HG03354 (cell line): ENCODE measurements around the gene R3HDM2.
"Not testable (repeated sequence)": the region's sequence is repeated elsewhere in the genome, so short reads cannot be mapped to it uniquely, and the experiment has no call there.

Experiments used
- ATAC-seq: cut with Tn5 transposase; IDR thresholded peaks from one replicate; pipeline ENCODE4 v1.9.1; 2021; ENCODE audit warnings: mild to moderate bottlenecking; ENCODE audit not compliant: unreplicated experiment, poor library complexity, severe bottlenecking

Gene R3HDM2

DNA sequence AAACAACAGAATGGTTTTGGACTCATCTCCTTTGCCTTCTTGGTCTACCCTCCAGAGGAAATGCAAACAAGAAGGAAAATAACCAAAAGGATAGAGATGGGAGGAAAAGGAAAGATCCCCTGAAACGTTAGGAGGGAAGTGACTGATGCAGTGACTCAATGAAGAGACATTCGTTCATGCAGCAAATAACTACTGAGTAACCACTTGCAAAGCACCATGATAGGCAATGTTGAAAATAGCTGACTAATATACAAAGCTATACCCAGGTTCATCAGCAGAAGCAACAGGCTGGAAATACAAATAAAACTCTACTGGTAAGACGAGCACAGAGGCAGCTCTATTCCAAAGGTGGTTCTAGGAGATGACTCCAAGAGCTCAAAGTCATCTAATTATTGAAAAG lies 41.8 kb downstream of the R3HDM2 start:
- no peak for ATAC-seq

DNA sequence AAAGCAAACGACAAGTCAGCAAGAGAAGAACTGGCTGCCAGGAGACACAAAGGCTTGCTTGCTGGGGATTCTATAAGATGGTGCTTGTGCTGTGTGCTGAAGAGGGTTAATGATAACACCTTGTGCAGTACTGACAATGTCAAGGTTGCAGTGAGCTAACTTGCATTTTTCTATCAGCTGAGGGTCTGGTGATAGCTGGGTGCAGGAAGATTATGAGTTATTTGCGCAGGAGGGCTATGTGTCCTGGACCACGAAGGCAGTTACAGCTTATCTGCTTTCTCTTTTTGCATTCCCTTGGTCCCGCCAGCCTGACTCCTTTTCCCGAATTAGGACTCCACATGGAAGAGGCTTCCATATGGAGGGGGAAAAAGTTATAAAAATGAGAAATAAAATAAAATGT lies 42.4 kb downstream of the R3HDM2 start:
- no peak for ATAC-seq

DNA sequence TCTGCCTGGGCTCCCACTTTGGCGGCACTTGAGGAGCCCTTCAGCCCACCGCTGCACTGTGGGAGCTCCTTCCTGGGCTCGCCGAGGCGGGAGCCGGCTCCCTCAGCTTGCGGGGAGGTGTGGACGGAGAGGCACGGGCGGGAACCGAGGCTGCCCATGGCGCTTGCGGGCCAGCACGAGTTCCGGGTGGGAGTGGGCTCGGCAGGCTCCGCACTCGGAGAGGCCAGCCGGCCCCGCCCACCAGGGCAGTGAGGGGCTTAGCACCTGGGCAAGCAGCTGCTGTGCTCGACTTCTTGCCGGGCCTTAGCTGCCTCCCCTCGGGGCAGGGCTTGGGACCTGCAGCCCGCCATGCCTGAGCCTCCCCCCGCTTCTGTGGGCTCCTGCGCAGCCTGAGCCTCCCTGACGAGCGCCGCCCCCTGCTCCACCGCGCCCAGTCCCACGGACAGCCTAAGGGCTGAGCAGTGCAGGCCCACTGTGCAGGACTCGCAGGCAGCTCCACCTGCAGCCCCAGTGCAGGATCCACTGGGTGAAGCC lies 44.6 kb downstream of the R3HDM2 start:
- no peak for ATAC-seq

DNA sequence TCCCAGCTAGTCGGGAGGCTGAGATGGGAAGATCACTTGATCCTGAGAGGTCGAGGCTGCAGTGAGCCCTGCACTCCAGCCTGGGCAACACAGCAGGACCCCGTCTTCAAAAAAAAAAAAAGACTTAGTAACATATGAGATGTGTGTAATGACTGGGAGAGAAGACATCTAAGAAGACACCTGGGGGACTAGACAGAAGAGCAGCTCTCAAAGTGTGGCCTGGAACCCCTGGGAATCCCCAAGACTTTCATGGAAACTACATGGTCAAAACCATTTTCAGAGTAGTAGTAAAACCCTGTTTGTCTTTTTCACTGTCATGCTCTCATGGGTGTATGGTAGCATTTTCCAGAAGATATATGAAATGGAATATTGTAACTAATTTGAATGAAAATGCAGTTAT lies 45.3 kb downstream of the R3HDM2 start:
- ATAC-seq, result no peak

DNA sequence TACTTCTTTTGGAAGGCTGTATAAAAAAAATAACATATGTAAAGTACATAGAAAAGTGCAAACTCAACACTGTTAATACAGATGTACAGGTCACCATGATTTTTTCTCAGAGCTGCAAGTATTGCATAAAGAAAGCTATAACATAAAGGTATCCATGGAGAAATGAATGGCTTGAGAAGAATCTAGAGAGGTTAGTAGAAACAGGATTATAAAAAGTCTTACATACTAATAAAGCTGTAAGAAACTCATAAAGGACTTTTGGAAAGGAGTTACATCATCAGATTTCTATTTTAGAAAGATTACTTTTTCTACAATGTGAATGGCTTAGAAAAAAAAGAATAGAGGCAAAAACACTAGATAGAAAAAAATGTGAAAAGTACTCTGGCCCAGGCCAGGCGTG lies 46.4 kb downstream of the R3HDM2 start:
- no peak for ATAC-seq

DNA sequence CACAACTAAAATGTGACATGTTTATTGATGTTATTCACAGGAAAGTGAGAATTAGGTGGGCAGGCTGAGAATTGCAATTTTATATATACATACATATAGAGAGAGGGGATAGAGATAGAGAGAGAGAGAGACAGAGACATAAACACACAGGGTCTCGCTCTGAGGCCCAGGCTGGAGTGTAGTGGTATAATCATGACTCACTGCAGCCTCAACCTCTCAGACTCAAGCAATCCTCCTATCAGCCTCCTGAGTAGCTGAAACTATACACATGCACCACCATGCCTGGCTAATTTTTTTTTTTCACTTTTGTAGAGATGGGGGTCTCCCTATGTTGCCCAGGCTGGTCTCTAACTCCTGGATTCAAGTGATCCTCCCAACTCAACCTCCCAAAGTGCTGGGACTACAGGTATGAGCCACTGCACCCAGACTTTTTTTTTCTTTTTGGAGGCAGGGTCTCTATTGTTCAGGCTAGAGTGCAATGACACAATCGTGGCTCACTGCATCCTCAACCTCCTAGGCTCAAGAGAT lies 49.1 kb downstream of the R3HDM2 start:
- ATAC-seq, result no peak

DNA sequence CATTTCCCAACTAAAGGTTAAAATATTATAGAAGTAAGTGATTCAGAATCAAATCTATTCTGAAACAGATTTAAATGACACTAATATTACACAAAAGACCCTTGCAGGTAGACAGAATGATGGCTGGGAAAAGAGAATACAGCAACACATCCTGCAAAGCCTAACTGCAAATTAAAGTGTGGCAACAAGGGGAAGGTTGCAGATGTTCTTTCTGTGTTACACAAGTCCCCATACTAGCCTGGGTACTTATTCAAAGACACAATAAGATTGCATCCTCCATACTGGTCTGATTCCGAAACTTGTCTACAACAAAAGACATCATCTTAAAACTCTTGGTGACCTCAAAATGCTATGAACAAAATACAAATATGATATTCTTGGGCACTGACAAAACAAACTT lies 50.5 kb downstream of the R3HDM2 start:
- ATAC-seq, result no peak

DNA sequence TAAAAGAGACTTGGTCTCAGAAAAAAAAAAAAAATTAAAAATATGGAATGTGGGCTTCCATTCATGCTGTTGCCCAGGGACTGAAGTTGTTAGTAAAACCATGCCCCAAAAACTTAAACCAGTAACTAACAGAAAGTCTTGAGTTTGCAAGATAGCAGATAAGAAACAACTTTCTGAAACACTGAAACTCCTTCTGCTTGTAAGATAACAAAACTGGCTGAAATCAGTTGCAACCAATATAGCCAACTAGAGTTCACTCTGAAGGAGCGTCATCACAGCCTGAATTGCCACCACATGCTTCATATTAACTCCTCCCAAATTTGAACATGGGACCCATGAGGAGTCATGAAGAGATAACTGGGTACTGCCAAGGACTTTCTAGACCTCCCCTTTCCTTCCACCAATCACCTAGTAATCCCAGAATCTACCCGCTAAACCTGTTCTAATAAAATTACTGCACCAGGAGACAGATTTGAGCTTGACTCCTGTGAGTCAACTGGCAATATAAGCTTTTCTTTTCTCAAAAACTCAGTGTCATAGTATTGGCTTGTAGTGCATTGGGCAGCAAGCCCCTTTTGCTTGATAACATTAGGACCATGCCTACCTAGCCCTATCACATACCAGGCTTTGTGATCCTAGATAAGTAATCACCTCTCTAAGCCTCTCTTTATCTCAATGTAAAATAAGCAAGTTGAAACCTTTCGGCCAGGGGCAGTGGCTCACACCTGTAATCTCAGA lies 53.6 kb downstream of the R3HDM2 start:
- ATAC-seq, result no peak

DNA sequence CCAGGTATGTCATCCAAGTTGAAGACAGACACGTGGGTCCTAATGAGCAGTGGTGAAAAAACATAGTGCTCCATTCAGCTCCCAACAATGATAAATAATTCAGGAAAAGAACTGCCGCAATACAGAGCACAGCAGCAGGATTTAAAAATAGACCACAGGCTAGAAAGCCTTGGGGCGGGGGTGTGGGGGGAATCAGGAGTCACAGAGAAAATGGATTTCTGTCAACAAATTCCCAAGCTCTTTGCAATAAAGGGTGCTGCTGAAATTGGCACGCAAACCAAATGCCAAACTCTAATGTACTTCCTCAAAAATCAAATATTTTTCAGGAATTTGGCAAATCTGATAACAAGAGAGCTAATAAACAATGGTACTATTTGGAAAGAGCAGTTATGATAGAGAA lies 58.6 kb downstream of the R3HDM2 start:
- no peak for ATAC-seq

DNA sequence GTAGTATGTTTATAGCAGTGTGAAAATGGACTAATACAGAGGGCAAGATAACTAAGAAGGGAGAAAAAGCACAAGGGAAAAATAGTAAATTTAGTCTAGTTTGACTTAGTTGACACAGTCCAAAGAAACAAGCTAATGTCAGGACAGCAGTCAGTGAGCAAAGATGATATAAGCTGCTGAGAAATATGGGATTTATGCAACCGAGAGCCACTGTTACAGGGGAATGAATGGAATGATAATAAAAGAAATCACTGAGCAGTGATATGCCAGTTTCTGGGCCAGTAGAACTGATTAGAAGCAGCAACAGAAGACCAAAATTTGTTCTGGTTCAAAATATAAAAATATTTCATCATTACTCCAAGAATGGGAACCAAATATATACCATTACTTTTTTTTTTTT lies 60.1 kb downstream of the R3HDM2 start:
- no peak for ATAC-seq

DNA sequence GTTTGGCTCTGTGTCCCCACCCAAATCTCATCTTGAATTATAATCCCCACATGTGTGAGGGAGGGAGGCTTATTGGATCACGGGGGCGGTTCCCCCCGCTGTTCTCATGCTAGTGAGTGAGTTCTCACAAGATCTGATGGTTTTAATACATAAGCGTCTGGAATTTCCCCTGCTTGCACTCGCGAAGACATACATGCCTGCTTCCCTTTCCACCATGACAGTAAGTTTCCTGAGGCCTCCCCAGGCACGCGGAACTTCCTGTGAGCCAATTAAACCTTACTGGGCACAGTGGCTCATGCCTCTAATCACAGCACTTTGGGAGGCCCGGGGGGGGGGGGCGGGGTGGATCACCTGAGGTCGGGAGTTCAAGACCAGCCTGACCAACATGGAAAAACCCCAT lies 60.8 kb downstream of the R3HDM2 start:
- no peak for ATAC-seq

DNA sequence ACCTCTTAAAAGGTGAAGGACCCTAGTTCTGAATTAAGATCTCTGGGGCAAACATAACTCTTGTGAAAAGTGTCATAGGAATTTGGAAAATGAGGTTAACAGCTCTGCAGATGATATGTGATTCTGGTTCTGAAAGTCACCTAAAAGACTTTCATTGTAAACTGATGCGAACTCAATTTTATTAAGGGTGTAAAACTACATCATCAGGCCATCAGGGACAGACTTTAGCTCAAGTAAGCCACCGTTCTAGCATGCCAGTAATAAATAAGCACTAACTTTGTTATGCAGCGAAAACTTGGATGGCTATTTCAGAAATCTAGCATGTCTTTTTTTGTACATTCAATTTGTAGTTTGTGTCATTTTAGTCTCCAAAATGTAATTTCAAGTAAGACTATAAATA lies 61.6 kb downstream of the R3HDM2 start:
- no peak for ATAC-seq

DNA sequence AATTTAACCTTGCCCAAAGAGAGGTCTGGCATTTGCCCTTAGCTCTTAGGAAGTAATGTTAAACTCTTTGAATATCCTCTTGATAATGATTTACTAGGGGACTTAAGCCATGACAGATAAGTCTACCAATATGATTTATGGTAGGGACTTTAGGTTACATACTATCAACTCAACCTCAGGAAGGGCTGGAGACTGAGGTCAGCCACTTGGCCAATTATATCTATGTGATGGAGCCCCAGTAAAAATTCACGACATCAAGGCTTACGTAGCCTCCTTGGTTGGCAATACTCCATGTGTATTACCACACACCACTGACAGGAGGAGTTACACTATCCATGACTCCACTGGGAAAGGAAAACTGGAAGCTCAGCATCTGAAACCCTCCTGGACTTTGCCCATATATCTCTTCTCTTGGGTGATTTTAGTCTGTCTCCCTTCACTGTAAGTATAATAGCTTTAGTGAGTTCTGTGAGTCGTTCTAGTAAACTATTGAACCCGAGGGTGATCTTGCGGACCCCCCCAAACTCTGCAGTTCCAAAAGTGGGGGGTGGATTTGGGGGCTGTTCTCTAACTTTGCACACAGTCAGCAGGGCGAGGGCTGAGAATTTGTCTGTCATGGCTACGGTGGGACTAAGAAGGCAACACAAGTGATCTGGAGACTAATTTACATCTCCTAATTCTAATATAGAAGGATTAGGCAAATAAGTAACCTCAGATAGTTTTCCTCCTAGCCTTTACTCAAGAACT lies 62.3 kb downstream of the R3HDM2 start:
- no peak for ATAC-seq

DNA sequence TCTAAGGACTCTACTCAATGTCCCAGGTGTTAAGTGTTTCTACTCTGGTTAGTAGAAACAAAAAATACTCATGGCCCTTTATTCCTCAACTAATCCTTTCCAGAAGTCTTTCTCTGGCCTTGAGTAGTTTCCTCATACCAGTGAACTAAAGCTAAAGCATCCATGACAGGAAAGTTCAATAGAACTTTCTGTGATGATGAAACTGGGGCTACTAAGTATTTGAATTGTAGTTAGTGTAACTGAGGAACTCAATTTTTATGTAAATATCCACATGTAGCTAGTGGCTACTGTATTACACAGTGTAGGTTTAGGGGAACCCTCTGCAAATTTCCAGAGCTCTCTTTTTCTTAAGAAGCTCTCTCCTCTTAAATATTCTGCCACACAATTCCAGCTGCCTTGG lies 63.7 kb downstream of the R3HDM2 start:
- ATAC-seq, result no peak

DNA sequence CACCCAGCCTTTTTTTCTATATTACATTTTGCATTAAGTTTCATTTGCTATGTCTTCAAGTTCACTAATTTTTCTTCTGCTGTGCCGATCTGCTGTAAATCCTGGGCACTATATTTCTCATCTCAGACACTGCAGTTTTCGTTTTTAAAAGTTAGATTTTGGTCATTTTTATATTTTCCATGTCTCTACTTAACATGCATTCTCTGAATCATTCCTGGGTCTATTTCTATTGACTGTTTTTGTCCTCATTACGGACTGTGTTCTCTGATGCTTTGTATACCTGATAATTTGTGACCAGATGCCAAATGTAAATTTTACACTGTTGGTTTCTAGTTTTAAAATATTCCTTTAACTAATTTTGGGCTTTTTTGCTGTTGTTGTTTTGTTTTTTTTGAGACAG lies 64.5 kb downstream of the R3HDM2 start:
- ATAC-seq, result no peak

DNA sequence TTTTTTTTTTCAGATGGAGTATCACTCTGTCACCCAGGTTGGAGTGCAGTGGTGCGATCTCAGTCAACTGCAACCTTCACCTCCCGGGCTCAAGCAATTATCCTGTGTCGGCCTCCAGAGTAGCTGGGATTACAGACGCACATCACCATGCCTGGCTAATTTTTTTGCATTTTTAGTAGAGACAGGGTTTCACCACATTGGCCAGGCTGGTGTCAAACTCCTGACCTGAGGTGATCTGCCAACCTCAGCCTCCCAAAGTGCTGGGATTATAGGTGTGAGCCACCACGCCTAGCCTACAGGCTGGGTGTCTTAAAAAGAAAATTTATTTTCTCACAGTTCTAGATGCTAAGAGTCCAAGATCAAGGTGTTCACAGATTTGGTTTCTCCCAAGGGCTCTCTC lies 66.7 kb downstream of the R3HDM2 start:
- ATAC-seq, result not testable (repeated sequence)

DNA sequence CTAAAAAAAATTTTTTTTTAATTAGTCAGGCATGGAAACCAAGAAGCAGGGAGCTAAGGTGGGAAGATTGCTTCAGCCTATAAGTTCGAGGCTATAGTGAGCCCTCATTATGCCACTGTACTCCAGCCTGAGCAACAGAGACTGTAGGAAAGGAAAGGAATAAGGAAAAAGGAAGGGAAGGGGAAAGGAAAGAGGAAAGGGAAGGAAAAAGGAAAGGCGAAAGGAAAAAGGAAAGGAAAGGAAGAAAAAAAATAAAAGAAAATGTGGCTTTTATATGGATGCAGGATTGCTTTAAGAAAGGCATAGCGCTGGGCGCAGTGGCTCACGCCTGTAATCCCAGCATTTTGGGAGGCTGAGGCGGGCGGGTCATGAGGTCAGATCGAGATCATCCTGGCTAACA lies 70.4 kb downstream of the R3HDM2 start:
- no peak for ATAC-seq

DNA sequence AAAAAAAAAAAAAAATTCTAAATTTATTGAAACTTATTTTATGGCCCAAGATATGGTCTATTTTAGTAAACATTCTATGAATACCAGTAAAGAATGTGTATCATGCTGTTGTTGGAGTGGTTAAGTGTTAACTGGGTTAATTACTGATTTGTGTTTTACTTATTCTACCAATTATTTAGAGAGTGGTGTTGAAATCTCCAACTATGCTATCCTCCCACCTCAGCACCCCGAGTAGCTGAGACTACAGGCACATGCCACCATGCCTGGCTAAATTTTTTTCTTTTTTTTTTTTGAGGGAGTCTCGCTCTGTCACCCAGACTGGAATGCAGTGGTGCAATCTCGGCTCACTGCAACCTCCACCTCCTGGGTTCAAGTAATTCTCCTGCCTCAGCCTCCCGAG lies 72.2 kb downstream of the R3HDM2 start:
- ATAC-seq, result no peak

DNA sequence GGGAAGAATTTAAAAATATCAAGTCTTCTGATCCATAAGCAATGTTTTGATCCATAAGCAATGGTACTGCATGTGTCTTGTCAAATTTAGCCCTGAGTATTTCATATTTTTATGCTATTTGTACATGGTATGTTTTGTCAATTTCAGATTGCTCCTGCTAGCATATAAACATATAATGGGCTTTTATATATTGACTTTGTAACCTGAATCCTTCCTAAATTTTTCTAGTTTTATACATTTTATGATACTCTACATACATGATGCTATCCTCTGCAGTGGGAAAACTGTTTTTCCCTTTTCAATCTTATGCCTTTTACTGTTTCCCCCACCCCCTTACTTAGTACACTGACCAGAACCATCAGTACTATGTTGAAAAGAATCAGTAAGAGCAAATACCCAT lies 75.1 kb downstream of the R3HDM2 start:
- no peak for ATAC-seq

DNA sequence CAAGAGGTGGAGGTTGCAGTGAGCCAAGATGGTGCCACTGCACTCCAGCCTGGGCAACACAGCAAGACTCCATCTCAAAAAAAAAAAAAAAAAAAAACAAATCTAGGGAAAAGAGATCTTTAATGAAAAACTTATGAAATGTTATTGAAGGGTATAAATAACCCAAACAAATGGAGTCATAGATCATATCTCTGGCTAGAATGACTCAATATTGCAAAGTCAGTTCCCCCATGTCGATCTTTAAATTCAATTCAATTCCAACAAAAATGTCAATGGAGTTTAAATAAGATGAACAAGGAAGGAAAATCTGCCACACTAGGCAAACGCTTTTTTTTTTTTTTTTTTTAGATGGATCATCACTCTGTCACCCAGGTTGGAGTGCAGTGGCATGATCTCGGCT lies 78.7 kb downstream of the R3HDM2 start:
- ATAC-seq, result no peak

DNA sequence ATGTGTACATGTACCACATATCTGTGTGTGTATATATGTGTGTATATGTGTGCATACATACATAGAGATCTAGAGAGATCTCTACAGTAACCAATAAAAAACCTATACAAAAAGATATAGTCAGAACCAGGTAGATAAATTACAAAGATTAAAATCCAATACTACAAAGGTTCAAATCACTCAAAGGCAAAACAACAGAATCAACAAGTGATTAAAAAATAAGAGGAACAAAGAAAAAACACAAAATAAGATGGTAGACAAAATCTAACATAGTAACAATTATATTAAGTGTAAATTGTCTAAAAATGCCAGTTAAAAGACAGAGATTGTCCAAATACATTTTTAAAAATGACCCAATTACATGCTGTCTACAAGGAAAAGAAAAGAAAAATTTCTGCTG lies 83.6 kb downstream of the R3HDM2 start:
- ATAC-seq, result no peak
